Stimulated activated CD4-positive, alpha-beta T cell treated with anti-CD3 and anti-CD28 coated beads, Interleukin-1b, Interleukin-23, amount 100 ng/mL, for 1 hour (primary cell): ENCODE results near the gene SLC28A3.
"Not testable (repeated sequence)": the region's sequence is repeated elsewhere in the genome, so short reads cannot be mapped to it uniquely, and the experiment has no call there.

Source experiments
- DNase-seq, 2 donors: peaks; one replicate each; pipeline ENCODE4 v3.0.0-alpha.2; 2020; ENCODE audit warnings: low read depth in 2 of 2

Gene SLC28A3

DNA sequence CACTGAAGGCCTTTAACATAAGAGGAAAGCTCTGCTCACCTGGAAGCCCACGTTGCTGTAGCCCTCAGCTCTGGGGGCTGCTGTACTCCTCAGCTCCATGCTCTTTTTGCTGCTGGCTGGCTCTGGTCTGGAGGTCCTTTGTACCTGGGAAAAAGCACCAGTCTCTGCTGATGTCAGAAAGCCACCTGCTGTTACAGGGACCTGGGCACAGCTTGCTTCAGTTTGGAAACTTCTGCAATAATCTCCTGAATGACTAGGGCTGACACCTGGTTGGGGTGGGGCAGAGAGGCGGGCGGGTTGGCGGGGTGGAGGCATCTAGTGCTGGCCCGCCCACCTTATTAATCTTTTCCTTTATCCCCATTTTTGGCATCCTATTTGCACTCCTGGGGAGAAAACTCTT, at the start of gene SLC28A3:
SLC28A3 (minus strand) TSS at position 224 of the 400 bp plus-strand sequence; CDS start at position 99, 125 bp downstream.
- no peak for DNase-seq

- DNase-seq, result not testable (repeated sequence)
Measured at GRCh38 chr9:84390254-84390653, 49.7 kb upstream of the SLC28A3 start.

GRCh38 chr9:84387821-84388220, 47.3 kb upstream of the SLC28A3 start:
- DNase-seq, result no peak

GRCh38 chr9:84386753-84387152, 46.2 kb upstream of the SLC28A3 start:
- DNase-seq, result no peak

DNA sequence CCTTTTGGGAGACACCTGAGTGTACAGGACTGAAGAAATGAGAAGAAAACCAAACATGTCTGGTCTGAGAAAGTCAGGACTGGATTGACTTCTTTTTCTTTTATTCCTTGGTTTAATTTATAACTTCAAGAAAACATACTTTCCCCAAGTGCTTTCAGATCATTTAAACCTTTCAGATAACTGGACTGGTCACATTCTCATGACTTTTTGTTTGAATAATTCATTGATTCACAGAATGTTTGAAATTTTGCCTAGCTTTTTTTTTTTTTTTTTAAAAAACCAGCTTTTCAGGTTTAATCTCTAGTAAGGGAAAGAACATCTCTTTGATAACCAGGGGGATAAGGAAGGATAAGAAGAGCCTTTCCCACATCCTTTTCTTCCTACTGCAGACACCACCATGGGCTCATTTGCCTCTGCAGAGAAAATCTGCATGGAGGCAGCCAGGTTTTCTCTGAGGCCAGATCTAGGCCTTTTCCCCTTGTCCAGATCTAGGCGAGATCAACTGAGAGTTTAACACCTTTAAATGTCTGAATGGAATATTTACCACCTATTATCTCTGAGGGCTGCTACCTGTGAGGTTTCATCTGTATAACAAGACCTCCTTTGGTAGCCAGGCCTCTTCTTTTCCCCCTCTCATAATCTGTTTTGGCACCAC, 45.0 kb upstream of the SLC28A3 start:
- DNase-seq, result no peak

- DNase-seq, result no peak
Measured at GRCh38 chr9:84384617-84385016, 44.1 kb upstream of the SLC28A3 start.

DNA sequence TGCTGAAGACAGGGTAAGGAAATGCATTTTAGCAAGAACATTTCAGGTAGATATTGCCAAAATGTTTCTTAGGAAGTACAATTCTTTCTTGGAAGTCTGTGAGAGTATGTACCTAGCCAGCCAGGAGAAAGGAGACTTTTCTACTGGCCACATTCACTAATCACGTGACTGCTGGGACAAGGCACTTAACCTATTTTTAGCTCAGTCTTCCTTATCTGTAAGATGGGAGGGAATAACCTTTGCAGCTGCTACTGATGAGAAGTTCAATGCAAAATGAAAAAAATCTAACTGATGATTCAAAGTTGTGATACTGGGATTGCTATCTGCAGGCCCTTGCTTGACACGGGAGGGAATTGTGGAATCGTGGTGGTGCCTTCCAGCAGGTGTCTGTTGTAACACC, 42.6 kb upstream of the SLC28A3 start:
- DNase-seq, result no peak

DNA sequence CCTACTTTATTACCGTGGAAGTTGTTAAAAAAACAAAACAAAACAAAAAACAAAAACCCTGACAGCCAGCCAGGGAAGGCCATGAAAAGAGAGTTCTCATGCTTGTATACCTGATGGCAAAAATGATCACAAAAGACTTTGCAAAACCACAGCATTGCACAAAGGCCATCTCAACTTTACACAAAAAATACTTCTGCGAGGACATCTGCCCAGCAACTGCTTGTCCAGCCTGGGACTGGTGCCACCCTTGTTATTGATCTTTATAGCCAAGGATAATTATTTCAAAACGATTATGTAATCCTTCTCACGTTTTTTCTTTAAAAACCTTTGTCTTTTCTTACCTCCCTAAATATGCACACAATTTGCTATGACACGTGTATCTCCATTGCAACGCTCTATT, 42.2 kb upstream of the SLC28A3 start:
- DNase-seq, result no peak

GRCh38 chr9:84381508-84381907, 41.0 kb upstream of the SLC28A3 start:
- no peak for DNase-seq

DNA sequence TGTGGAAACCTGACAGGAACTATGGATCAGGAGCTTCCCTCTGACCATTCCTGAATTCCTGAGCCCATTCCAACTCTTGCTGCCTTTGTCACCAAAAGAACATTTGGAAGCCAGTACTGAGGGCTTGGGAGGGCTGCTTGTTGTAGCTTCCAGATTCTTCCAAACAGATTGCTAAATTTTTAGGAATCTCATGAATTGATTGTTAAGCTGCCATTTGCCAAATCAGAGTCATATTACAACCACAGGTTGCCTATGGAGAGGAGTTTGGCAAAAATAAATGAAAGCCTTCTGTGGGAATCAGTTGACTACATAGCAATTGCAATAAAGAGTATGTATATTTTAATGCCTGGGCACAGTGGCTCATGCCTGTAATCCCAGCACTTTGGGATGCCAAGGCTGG, 39.2 kb upstream of the SLC28A3 start:
- DNase-seq, result no peak

GRCh38 chr9:84375954-84376353, 35.4 kb upstream of the SLC28A3 start:
- no peak for DNase-seq

- no peak for DNase-seq
Measured at GRCh38 chr9:84374516-84374915, 34.0 kb upstream of the SLC28A3 start.

DNA sequence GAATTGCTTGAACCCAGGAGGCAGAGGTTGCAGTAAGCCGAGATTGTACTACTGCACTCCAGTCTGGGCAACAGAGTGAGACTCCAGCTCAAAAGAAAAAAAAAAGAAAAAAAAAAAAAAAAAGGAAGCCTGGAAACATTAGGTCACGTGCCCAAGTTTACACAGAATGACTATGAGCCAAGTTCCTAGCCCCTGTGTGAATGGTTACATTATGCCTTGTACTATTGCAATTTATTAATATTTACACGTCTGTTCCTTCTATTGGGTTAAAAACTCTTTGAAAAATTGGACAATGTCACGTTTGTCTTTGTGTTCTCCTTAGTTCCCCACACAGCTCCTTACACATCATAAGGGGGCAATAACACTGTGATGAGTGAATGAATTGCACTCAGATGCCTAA, 33.5 kb upstream of the SLC28A3 start:
- DNase-seq, result no peak

DNA sequence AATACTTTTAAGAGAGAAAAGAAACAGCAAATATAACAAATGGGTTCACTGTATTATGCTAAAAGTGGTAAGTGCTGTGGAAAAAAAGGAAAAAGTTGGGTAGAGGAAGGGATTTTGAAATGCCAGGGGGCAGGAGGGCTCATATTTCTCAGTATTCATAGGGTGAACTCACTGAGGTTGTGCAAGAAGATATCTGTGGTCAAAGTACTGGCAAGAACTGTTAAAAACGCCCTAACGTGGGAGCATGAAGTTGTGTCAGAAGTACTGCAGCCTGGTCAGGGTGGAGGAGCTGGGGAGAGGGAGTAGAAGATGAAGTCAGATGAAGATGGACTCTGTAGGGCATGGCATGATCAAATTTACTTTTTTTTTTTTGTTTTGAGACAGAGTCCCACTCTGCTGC, 31.2 kb upstream of the SLC28A3 start:
- no peak for DNase-seq

DNA sequence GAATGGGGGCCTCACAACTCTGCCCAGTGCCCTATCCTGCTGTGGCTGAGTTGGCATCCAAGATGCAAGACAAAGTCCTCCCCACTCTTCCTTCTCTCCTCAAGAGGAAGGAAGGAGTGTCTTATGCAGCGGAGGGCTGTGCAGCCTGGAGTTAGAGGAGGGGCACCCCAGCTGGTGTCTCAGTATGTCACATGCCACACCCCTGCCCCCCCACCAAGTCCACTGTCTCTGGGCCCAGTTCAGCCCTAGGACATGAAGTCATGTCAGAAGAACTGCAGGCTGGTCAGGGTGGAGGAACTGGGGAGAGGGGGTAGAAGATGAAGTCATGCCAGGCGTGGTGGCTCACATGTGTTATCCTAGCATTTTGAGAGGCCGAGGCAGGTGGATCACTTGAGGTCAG, 28.0 kb upstream of the SLC28A3 start:
- no peak for DNase-seq

DNA sequence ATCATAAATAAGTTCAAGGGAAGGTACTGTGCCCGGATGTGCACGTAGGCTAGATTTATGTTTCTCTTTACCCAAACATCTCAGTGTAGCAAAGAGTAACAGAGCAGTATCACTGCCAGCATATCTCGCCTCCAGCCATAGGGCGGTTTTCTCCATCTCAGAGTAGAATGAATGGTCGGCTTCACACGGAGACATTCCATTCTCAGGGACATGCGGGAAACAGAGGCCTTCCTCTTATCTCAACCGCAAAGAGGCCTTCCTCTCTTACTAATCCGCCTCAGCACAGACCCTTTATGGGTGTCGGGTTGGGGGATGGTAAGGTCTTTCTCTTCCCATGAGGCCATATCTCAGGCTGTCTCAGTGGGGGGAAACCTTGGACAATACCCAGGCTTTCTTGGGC, 27.2 kb upstream of the SLC28A3 start:
- DNase-seq, result not testable (repeated sequence)

- no peak for DNase-seq
Measured at GRCh38 chr9:84366683-84367082, 26.1 kb upstream of the SLC28A3 start.

DNA sequence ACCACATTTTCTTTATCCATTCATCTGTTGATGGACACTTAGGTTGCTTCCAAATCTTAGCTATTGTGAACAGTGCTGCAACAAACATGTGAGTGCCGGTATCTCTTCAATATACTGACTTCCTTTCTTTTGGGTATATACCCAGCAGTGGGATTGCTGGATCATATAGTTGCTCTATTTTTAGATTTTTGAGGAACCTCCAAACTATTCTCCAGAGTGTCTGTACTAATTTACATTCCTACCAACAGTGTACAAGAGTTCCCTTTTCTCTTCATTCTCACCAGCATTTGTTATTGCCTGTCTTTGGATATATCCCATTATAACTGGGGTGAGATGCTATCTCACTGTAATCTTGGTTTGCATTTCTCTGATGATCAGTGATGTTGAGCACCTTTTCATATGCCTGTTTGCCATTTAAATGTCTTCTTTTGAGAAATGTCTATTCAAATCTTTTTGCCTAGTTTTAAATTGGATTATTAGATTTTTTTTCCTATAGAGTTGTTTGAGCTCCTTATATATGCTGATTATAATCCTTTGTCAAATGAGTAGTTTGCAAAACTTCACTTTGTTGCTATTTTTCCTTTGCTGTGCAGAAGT, 24.4 kb upstream of the SLC28A3 start:
- not testable (repeated sequence) for DNase-seq

GRCh38 chr9:84361645-84362044, 21.1 kb upstream of the SLC28A3 start:
- DNase-seq, result no peak

- no peak for DNase-seq
Measured at GRCh38 chr9:84357275-84357674, 16.7 kb upstream of the SLC28A3 start.

DNA sequence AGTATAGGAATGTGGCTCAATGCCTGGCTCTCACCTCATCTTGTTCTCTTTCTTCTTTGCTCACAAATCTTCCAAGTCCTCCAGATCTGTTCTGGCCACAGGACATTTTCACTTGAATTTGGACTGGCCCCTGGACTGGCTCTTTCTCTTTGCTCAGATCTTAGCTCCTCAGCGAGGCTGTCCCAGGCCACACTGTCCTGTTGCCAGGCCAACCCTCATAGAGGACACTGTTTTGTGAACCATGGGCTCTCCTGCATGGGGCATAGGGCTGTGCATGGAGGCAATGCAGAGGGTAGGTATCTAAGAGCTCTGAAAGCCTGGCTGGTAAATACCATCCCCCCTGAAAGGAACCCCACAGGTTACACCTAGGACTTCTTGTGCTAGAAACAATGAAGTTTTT, 13.5 kb upstream of the SLC28A3 start:
- DNase-seq, result no peak

- DNase-seq, result no peak
Measured at GRCh38 chr9:84349671-84350070, 9.1 kb upstream of the SLC28A3 start.

DNA sequence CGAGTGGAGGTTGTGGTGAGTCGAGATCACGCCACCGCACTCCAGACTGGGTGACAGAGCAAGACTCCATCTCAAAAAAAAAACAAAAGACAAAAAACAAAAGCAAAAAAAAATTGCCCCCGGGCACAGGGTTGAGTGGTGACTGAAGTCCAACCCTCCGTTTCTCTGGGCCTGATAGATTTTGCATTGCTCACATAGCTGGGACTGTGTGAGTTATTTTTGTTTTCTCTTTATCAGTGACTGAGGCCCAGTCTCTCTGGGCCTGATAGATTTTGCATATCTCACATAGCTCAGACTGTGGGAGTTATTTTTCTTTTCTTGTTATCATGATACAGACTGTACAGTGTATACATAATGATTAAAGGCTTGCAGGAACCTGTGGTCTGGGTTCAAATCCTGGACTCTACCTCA, 2.6 kb upstream of the SLC28A3 start:
- DNase-seq, result no peak

DNA sequence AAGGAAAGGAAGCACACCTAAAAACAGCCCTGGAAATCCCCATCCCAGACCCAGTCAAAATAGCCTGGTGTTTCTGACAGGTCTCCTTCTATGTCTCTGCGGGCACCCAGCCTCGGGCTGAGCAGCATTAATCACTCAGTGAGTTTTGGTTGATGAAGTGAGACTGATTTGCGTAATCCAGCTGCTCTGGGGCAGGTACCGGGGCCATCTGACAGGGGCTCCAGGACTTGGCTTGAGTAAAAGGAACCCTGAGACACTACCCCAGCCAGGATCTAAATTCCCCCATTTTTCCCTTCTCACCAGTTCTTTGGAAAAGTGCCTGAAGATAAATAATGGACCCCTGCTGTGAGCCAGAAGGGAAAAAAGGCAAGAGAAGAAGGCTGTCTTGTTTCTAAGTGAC, 596 bp downstream of the SLC28A3 start:
- DNase-seq, result no peak
